Measurements from ENCODE around the gene PSMB9. TPM values are rescaled to one million over a fixed set of nuclear protein-coding genes. Genes with fewer than 3 reads are reported as not detected.

The PSMB9 gene
- total and polyA plus RNA-seq, 2 experiments from 2014 or later = 2.8 to 5.5 TPM

GRCh38 chr6:32851025-32851424 lies 3.0 kb upstream of the PSMB9 start:
- no peak overlapping the region for H2AFZ ChIP-seq
- Mint-ChIP-seq H3K27me3 (ENCODE audit: insufficient read depth, low read depth, poor library complexity) (peaks cover 41% of the 10 kb centered on the region), H3K27ac (no peak overlapping the region), H3K9me3 (no peaks in the 10 kb centered on the region; the same call in 2 of the 3 replicates), H3K4me3 (no peak overlapping the region), H3K4me1 (peaks cover 20% of the 10 kb centered on the region), H3K36me3 (ENCODE audit: low read depth) (peaks cover 15% of the 10 kb centered on the region; the same call in 2 of the 3 replicates)
- DNase-seq (ENCODE audit: low spot score) = no peak
- no peaks in the 10 kb centered on the region for H4K20me1 ChIP-seq (replicated peaks; ENCODE audit: insufficient read depth)
- no peak for ATAC-seq
- no peak overlapping the region for H3K4me2 ChIP-seq
- no peak overlapping the region for H3K4me3 ChIP-seq
- no peaks in the 10 kb centered on the region; the same call in 1 of the 2 replicates for H3K36me3 ChIP-seq (ENCODE audit: insufficient read depth)
- H3K4me1 ChIP-seq (ENCODE audit: insufficient read depth) = peaks cover 12% of the 10 kb centered on the region; the same call in 1 of the 2 replicates
- TF ChIP-seq JUNB (IDR thresholded peaks at IDR 0.05; ENCODE audit: unreplicated experiment) (no peak), CTCF (conservative IDR thresholded peaks at IDR 0.05; ENCODE audit: low read depth in 2 of 2) (no peak), STAT1 (IDR thresholded peaks at IDR 0.05; ENCODE audit: unreplicated experiment) (no peak), NANOG (IDR thresholded peaks at IDR 0.05; ENCODE audit: borderline replicate concordance) (no peak), ZNF462 (CRISPR knock-in tag; IDR thresholded peaks at IDR 0.05) (no peak), REST (IDR thresholded peaks at IDR 0.05; ENCODE audit: unreplicated experiment) (no peak), ETS1 (IDR thresholded peaks at IDR 0.05) (no peak), EZH2phosphoT487 (IDR thresholded peaks at IDR 0.05; ENCODE audit: unreplicated experiment) (no peak), ZNF331 (CRISPR knock-in tag; IDR thresholded peaks at IDR 0.05; ENCODE audit: low read depth) (no peak), CREB1 (CRISPR knock-in tag; IDR thresholded peaks at IDR 0.05; ENCODE audit: low read depth) (no peak), ZNF114 (CRISPR knock-in tag; IDR thresholded peaks at IDR 0.05) (no peak), POLR2AphosphoS5 (IDR thresholded peaks at IDR 0.05; ENCODE audit: low read depth) (no peak), EZH2 (IDR thresholded peaks at IDR 0.05; ENCODE audit: low read depth, unreplicated experiment) (no peak)
- H3K27me3 ChIP-seq (ENCODE audit: insufficient read depth) = peaks cover 40% of the 10 kb centered on the region
- H3K9me2 ChIP-seq (ENCODE audit: insufficient read depth) = no peaks in the 10 kb centered on the region
- H3K79me2 ChIP-seq (replicated peaks; ENCODE audit: insufficient read depth) = no peaks in the 10 kb centered on the region
- H3F3A ChIP-seq (replicated peaks; ENCODE audit: low read depth) = 0 out of 2 replicates have a peak, but pooled peaks cover 5% of the 10 kb centered on the region
- no peak overlapping the region for H3K27ac ChIP-seq (ENCODE audit: low read depth)
